Sigmoid colon (tissue), 7 donors: ENCODE results near the gene NFIA. TPM values are rescaled to one million over a fixed set of nuclear protein-coding genes. Genes with fewer than 3 reads are reported as not detected.

Experiments
- DNase-seq: peaks from one replicate; pipeline ENCODE4 v3.0.0-alpha.2; 2019
- H3K27ac ChIP-seq, 4 donors: fragments of 200-600 bp; sonication (generic); one replicate each; pipeline ENCODE4 v1.5.1; 2016 to 2019; ENCODE audit warnings: mild to moderate bottlenecking in 1 of 4
- H3K27me3 ChIP-seq, 3 donors: fragments of 200-600 bp; sonication (generic); one replicate each; pipeline ENCODE4 v1.5.1; 2019; ENCODE audit warnings: mild to moderate bottlenecking in 1 of 3
- H3K36me3 ChIP-seq, 4 donors: fragments of 200-600 bp; sonication (generic); one replicate each; pipeline ENCODE4 v1.5.1; 2016 to 2019
- H3K4me1 ChIP-seq, 4 donors: fragments of 200-600 bp; sonication (generic); one replicate each; pipeline ENCODE4 v1.5.1; 2017 to 2019
- H3K4me3 ChIP-seq, 4 donors: fragments of 200-600 bp; sonication (generic); one replicate each; pipeline ENCODE4 v1.5.1; 2017 to 2019; ENCODE audit warnings: mild to moderate bottlenecking in 2 of 4, moderate library complexity in 1 of 4
- H3K9me3 ChIP-seq, 4 donors: fragments of 200-600 bp in 3 of 4; sonication (generic) in 3 of 4; one replicate each; pipeline versions ENCODE4 v1.5.1 to v1.6.1; 2013 to 2019
- CTCF ChIP-seq, 4 experiments: fragments of 450-650 bp in 3 of 4; fragments of 200-600 bp in 1 of 4; IDR thresholded peaks; one replicate each; pipeline ENCODE4 v1.5.1; 2016 to 2019; ENCODE audit warnings: antibody characterized with exemption in 4 of 4, mild to moderate bottlenecking in 3 of 4, moderate library complexity in 2 of 4
- EP300 ChIP-seq, 4 donors: sonication (generic); formaldehyde crosslinking; IDR thresholded peaks; one replicate each; pipeline ENCODE4 v1.6.1; 2017; ENCODE audit warnings: antibody characterized with exemption in 4 of 4
- POLR2A ChIP-seq, 2 donors: fragments of 450-650 bp; IDR thresholded peaks; one replicate each; pipeline ENCODE4 v1.6.1; 2016; ENCODE audit warnings: antibody characterized with exemption in 2 of 2, mild to moderate bottlenecking in 2 of 2, moderate library complexity in 2 of 2
- POLR2AphosphoS5 ChIP-seq, 4 donors: sonication (generic); formaldehyde crosslinking; IDR thresholded peaks; one replicate each; pipeline ENCODE4 v1.6.1; 2017; ENCODE audit warnings: antibody characterized with exemption in 4 of 4
- WGBS, 2 donors: extraction: QIAGEN DNeasy Blood & Tissue Kit; methylation state at CpG; one replicate each; pipeline ENCODE4 v1.1.7; 2013; 5-methylcytosine and 5-hydroxymethylcytosine counted together
- intact Hi-C: fragments of 100-400 bp; cut with DNase I; formaldehyde crosslinking; loops from one replicate; pipeline ENCODE4 v1.15.1; 2023
- polyA plus RNA-seq, 3 donors: library from polyadenylated mRNA; stranded (reverse); fragments of 200-250 nt; gene quantifications; one replicate each; pipeline ENCODE4 v1.2.3, GENCODE V29; 2013
- total RNA-seq, 4 donors: library from RNA; depleted of rRNA; stranded (reverse); fragments of >200 nt; gene quantifications; one replicate each; pipeline ENCODE4 v1.1.0, GENCODE V29; 2016
- donor health status: healthy with polysubstance abuse.
- donor health status: Bipolar disorder and iron deficiency.
- donor health status: healthy.

Gene NFIA
- total and polyA plus RNA-seq, 7 donors, result 2.3 to 154 (median 79.7) TPM

- Histone ChIP-seq H3K36me3 (no peaks in the 10 kb centered on the region), H3K27me3 (no peaks in the 10 kb centered on the region), H3K4me3 (no peak overlapping the region), H3K4me1 (peaks cover 0 to 52% (median 29%) of the 10 kb centered on the region in 4 donors), H3K9me3 (no peaks in the 10 kb centered on the region), H3K27ac (no peak overlapping the region)
- no peak for DNase-seq
- 76 to 92% methylated on average over 3 of the region's 3 CpGs for WGBS, 2 donors
- TF ChIP-seq POLR2A (IDR thresholded peaks at IDR 0.05), result no peak
- TF ChIP-seq POLR2AphosphoS5 (IDR thresholded peaks at IDR 0.05), result no peak
- no peak for TF ChIP-seq EP300 (IDR thresholded peaks at IDR 0.05)
- no peak for TF ChIP-seq CTCF (IDR thresholded peaks at IDR 0.05)
- intact Hi-C loops, result no loop called here
These were observed 128.2 kb downstream of the NFIA start for GRCh38 chr1:61210435-61211154.

GRCh38 chr1:61213245-61214011 lies 131.1 kb downstream of the NFIA start:
- intact Hi-C loops, result no loop called here
- no peak overlapping the region for H3K4me3 ChIP-seq
- H3K27me3 ChIP-seq, result no peaks in the 10 kb centered on the region
- no peak overlapping the region for H3K27ac ChIP-seq
- H3K36me3 ChIP-seq, result no peaks in the 10 kb centered on the region
- H3K9me3 ChIP-seq, result no peaks in the 10 kb centered on the region
- peaks cover 0 to 53% (median 32%) of the 10 kb centered on the region in 4 donors for H3K4me1 ChIP-seq
- DNase-seq, result no peak
- 93 to 96% methylated on average over 12 of the region's 12 CpGs for WGBS, 2 donors
- TF ChIP-seq POLR2A (IDR thresholded peaks at IDR 0.05) (no peak), CTCF (IDR thresholded peaks at IDR 0.05) (no peak), EP300 (IDR thresholded peaks at IDR 0.05) (no peak), POLR2AphosphoS5 (IDR thresholded peaks at IDR 0.05) (no peak)

GRCh38 chr1:61215119-61215518 lies 132.8 kb downstream of the NFIA start:
- Histone ChIP-seq H3K27me3 (no peaks in the 10 kb centered on the region), H3K4me3 (no peak overlapping the region), H3K4me1 (peaks cover 0 to 37% (median 19%) of the 10 kb centered on the region in 4 donors), H3K27ac (no peak overlapping the region), H3K9me3 (no peaks in the 10 kb centered on the region), H3K36me3 (no peaks in the 10 kb centered on the region)
- intact Hi-C loops, result no loop called here
- DNase-seq, result no peak
- 87 to 96% methylated on average over 2 of the region's 2 CpGs for WGBS, 2 donors
- TF ChIP-seq EP300 (IDR thresholded peaks at IDR 0.05), result no peak

GRCh38 chr1:61215676-61216289 lies 133.4 kb downstream of the NFIA start:
- Histone ChIP-seq H3K27me3 (no peaks in the 10 kb centered on the region), H3K4me1 (peaks cover 0 to 36% (median 12%) of the 10 kb centered on the region in 4 donors), H3K9me3 (no peaks in the 10 kb centered on the region), H3K4me3 (no peak overlapping the region), H3K27ac (no peak overlapping the region), H3K36me3 (no peaks in the 10 kb centered on the region)
- no peak for TF ChIP-seq CTCF (IDR thresholded peaks at IDR 0.05)
- WGBS, 2 donors, result 94% methylated on average over 6 of the region's 6 CpGs
- intact Hi-C loops, result no loop called here
- DNase-seq, result no peak

- 76 to 84% methylated on average over 2 of the region's 2 CpGs for WGBS, 2 donors
- H3K4me3 ChIP-seq, result no peak overlapping the region
- no peaks in the 10 kb centered on the region for H3K9me3 ChIP-seq
- H3K27ac ChIP-seq, result no peak overlapping the region
- DNase-seq, result no peak
- H3K27me3 ChIP-seq, result no peaks in the 10 kb centered on the region
- H3K36me3 ChIP-seq, result no peaks in the 10 kb centered on the region
- H3K4me1 ChIP-seq, result peaks cover 0 to 61% (median 32%) of the 10 kb centered on the region in 4 donors
- intact Hi-C loops, result no loop called here
- no peak for TF ChIP-seq EP300 (IDR thresholded peaks at IDR 0.05)
- TF ChIP-seq POLR2A (IDR thresholded peaks at IDR 0.05), result no peak
- no peak for TF ChIP-seq POLR2AphosphoS5 (IDR thresholded peaks at IDR 0.05)
- no peak for TF ChIP-seq CTCF (IDR thresholded peaks at IDR 0.05)
These were observed 138.2 kb downstream of the NFIA start for GRCh38 chr1:61220536-61220935.
